Calu3 (cell line): ENCODE data around the gene GASK1A. TPM values are rescaled to one million over a fixed set of nuclear protein-coding genes. Genes with fewer than 3 reads are reported as not detected.

Experiments used
- BruUV-seq: library from RNA; stranded (reverse); fragments of 400-500 nt; replicated peaks from 2 replicates; lab custom pipeline; 2021; lab: Mats Ljungman, UMichigan
- CTCF ChIA-PET: fragments of 300-600 bp; sonication (Branson Sonifier 250); formaldehyde crosslinking; loops from one replicate; lab custom pipeline; 2022; ENCODE audit warnings: antibody characterized with exemption; lab: Charles Lee
- DNase-seq: peaks from one replicate; pipeline ENCODE4 v3.0.0; 2022
- H3K27ac Mint-ChIP-seq: one replicate; pipeline ENCODE4 v1.8.0; 2022; ENCODE audit warnings: mixed read lengths; ENCODE audit not compliant: unreplicated experiment
- H3K27me3 Mint-ChIP-seq: one replicate; pipeline ENCODE4 v1.8.0; 2022; ENCODE audit warnings: mixed read lengths; ENCODE audit not compliant: unreplicated experiment
- H3K36me3 Mint-ChIP-seq: one replicate; pipeline ENCODE4 v1.8.0; 2022; ENCODE audit warnings: mild to moderate bottlenecking, moderate library complexity, mixed read lengths; ENCODE audit not compliant: insufficient read depth, unreplicated experiment
- H3K4me1 Mint-ChIP-seq: one replicate; pipeline ENCODE4 v1.8.0; 2022; ENCODE audit warnings: mild to moderate bottlenecking, low read depth, mixed read lengths; ENCODE audit not compliant: unreplicated experiment
- H3K4me3 Mint-ChIP-seq: one replicate; pipeline ENCODE4 v1.8.0; 2022; ENCODE audit warnings: mild to moderate bottlenecking, low read depth, moderate library complexity, mixed read lengths; ENCODE audit not compliant: unreplicated experiment
- H3K9me3 Mint-ChIP-seq: one replicate; pipeline ENCODE4 v1.8.0; 2022; ENCODE audit warnings: low read depth, mixed read lengths; ENCODE audit not compliant: unreplicated experiment
- intact Hi-C: fragments of 100-400 bp; cut with micrococcal nuclease; formaldehyde crosslinking; loops from one replicate; pipeline ENCODE4 v1.10.0; 2022; ENCODE audit not compliant: unreplicated experiment
- total RNA-seq: library from RNA; stranded (reverse); gene quantifications from 2 replicates; pipeline ENCODE4 v1.2.3, GENCODE V29; 2022
- TF ChIP-seq, protein P1 (sequence below): fragments of 200-600 bp; IDR thresholded peaks from one replicate; pipeline ENCODE4 v1.8.0; 2022; ENCODE audit warnings: antibody characterized with exemption; ENCODE audit not compliant: unreplicated experiment

Gene GASK1A
- total RNA-seq, 1 experiment from 2014 or later, result 2.3 TPM

DNA sequence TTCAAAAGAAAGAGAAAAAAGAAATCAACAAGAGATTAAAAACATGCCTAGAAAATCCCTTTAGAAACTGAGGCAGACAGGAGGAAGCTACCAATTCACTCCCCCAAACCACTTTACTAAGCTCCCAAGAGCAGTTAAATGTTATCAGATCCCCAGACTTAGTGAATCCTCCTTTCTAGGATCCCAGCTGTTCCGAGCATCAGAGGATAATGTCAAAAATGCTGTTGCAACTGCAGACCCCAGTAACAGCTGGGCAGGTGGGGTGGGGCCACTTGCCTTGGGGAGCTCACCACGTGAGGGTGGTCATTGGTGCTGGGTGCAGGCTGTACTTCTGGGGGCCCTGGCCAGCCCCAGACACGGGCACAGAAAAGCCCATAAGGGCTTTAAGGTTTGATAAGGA, 117.7 kb downstream of the GASK1A start:
- BruUV-seq, result no TSS peak
- no peaks in the 10 kb centered on the region for H3K27me3 Mint-ChIP-seq

DNA sequence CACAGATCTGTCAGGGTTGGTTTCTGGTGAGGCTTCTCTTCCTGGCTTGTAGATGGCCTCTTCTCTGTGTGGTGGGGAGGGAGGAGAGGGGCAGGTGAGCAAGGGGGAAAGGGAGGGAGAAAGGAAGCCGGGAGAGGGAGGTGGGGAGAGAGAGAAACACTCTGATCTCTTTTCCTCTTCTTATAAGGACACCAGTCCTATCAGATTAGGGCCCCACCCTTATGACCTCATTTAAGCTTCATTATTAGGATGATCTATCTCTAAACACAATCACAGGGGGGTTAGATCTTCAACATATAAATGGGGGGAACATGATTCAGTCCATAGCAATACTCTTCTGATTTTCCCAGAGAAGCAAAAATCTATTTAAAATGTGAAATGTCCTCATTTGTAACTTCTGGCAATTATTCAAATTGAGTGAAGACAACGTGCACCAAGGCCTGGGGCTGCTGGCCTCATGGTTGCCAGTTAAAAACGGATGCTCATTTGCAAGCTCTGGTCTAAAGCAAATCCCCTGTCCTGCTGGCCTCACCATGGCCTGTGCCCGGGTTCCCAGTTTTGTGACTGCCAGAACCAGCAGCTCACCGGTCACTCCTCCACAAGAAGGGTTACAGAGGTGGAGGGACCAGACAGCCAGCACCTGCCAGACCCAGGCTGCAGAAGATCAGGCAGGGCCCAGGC, 118.4 kb downstream of the GASK1A start:
- Mint-ChIP-seq H3K27me3 (no peaks in the 10 kb centered on the region), H3K27ac (no peak overlapping the region), H3K36me3 (no peaks in the 10 kb centered on the region), H3K9me3 (no peaks in the 10 kb centered on the region), H3K4me3 (no peak overlapping the region), H3K4me1 (no peaks in the 10 kb centered on the region)
- DNase-seq, result no peak
- BruUV-seq, result no TSS peak
- CTCF ChIA-PET, result no interaction called here
- intact Hi-C loops, result no loop called here
- TF ChIP-seq, protein P1, sequence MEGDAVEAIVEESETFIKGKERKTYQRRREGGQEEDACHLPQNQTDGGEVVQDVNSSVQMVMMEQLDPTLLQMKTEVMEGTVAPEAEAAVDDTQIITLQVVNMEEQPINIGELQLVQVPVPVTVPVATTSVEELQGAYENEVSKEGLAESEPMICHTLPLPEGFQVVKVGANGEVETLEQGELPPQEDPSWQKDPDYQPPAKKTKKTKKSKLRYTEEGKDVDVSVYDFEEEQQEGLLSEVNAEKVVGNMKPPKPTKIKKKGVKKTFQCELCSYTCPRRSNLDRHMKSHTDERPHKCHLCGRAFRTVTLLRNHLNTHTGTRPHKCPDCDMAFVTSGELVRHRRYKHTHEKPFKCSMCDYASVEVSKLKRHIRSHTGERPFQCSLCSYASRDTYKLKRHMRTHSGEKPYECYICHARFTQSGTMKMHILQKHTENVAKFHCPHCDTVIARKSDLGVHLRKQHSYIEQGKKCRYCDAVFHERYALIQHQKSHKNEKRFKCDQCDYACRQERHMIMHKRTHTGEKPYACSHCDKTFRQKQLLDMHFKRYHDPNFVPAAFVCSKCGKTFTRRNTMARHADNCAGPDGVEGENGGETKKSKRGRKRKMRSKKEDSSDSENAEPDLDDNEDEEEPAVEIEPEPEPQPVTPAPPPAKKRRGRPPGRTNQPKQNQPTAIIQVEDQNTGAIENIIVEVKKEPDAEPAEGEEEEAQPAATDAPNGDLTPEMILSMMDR, result no peak

More for the DNA sequence above, 117.7 kb downstream of the GASK1A start:
- Mint-ChIP-seq H3K4me1 (no peaks in the 10 kb centered on the region), H3K36me3 (no peaks in the 10 kb centered on the region), H3K9me3 (no peaks in the 10 kb centered on the region), H3K27ac (no peak overlapping the region), H3K4me3 (no peak overlapping the region)
- TF ChIP-seq, protein P1, result no peak
- CTCF ChIA-PET, result no interaction called here
- DNase-seq, result no peak
- intact Hi-C loops, result no loop called here

DNA sequence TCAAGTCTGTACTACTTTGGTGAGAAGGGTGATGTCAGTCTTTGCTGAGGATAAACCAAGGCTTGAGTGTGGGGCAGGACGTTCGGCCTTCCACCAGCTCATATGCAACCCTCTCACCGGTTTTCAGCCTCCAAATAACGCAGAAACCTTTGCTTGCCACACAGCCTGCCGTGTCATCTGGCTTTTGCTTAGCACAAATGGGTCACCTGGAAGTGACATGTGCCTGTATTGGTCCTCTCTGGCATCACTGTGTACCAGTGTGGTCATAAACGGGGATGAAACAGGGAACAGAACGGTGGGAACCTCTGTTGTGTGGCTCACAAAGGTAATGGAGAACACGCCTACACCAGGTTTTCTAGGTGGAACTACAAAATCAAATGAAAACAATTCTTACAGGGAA, 119.7 kb downstream of the GASK1A start:
- CTCF ChIA-PET, result no interaction called here
- no peak for DNase-seq
- Mint-ChIP-seq H3K4me1 (no peaks in the 10 kb centered on the region), H3K36me3 (no peaks in the 10 kb centered on the region), H3K27me3 (no peaks in the 10 kb centered on the region), H3K4me3 (no peak overlapping the region), H3K27ac (no peak overlapping the region), H3K9me3 (no peaks in the 10 kb centered on the region)
- BruUV-seq, result no TSS peak
- TF ChIP-seq, protein P1, result no peak
- intact Hi-C loops, result no loop called here

GRCh38 chr3:43102773-43103480, 123.8 kb downstream of the GASK1A start:
- CTCF ChIA-PET, result interaction anchor here (0.5 kb wide), 1 partner anchor 405 kb away, joined by 3 read pairs; no protein-coding TSS in a partner anchor
- intact Hi-C loops, result no loop called here
- H3K4me3 Mint-ChIP-seq, result no peak overlapping the region
- no peaks in the 10 kb centered on the region for H3K27me3 Mint-ChIP-seq
- H3K36me3 Mint-ChIP-seq, result peaks cover 11% of the 10 kb centered on the region
- peaks cover 7% of the 10 kb centered on the region for H3K4me1 Mint-ChIP-seq
- DNase-seq, result no peak
- H3K9me3 Mint-ChIP-seq, result no peaks in the 10 kb centered on the region
- TF ChIP-seq, protein P1, result no peak
- no peak overlapping the region for H3K27ac Mint-ChIP-seq
- no TSS peak for BruUV-seq
